Testis (tissue), 2 donors: ENCODE results near the gene INO80E.
A peak's percentile ranks its signal among the peaks of the same experiment; 100 is the strongest.

Experiments
- CTCF ChIP-seq, 3 experiments: fragments of 450-650 bp in 2 of 3; fragments of 200-600 bp in 1 of 3; sonication (generic) in 1 of 3; IDR thresholded peaks; one replicate each; pipeline ENCODE4 v1.5.1; 2016 to 2019; ENCODE audit warnings: antibody characterized with exemption in 3 of 3, mild to moderate bottlenecking in 2 of 3, moderate library complexity in 1 of 3
- POLR2A ChIP-seq: fragments of 450-650 bp; IDR thresholded peaks from one replicate; pipeline ENCODE4 v1.6.1; 2017; ENCODE audit warnings: antibody characterized with exemption, mild to moderate bottlenecking, moderate library complexity

- TF ChIP-seq POLR2A (peak; percentile 5), CTCF (IDR thresholded peaks at IDR 0.05) (peak in 1 of 3 experiments; percentile 6)
Measured at GRCh38 chr16:29995911-29996765, at the start of gene INO80E.
